Panc1 (cell line): ENCODE results near the gene CBARP.

ENCODE experiments used
- POLR2AphosphoS5 ChIP-seq: IDR thresholded peaks from 2 replicates; pipeline ENCODE4 v1.6.1; 2012; ENCODE audit warnings: mild to moderate bottlenecking, low read depth, low read length, moderate library complexity
- SIN3A ChIP-seq: IDR thresholded peaks from 2 replicates; pipeline ENCODE4 v1.6.1; 2012; ENCODE audit warnings: low read depth, mild to moderate bottlenecking, low read length, moderate library complexity, borderline replicate concordance; ENCODE audit not compliant: insufficient read depth
- TCF7L2 ChIP-seq: IDR thresholded peaks from 2 replicates; pipeline ENCODE4 v1.6.1; 2011; ENCODE audit warnings: mild to moderate bottlenecking, low read depth, low read length, inconsistent platforms
- TF ChIP-seq, protein P1 (sequence below): fragments of 450-650 bp; IDR thresholded peaks from 2 replicates; pipeline ENCODE4 v1.5.1; 2017; ENCODE audit warnings: mild to moderate bottlenecking
- TF ChIP-seq, protein P2 (sequence below), 2 experiments: IDR thresholded peaks; 2 replicates each; pipeline ENCODE4 v1.6.1; 2011 to 2012; ENCODE audit warnings: low read depth in 2 of 2, control low read depth in 1 of 2, low read length in 1 of 2, mild to moderate bottlenecking in 1 of 2, moderate library complexity in 1 of 2; ENCODE audit not compliant: insufficient read depth in 1 of 2

DNA sequence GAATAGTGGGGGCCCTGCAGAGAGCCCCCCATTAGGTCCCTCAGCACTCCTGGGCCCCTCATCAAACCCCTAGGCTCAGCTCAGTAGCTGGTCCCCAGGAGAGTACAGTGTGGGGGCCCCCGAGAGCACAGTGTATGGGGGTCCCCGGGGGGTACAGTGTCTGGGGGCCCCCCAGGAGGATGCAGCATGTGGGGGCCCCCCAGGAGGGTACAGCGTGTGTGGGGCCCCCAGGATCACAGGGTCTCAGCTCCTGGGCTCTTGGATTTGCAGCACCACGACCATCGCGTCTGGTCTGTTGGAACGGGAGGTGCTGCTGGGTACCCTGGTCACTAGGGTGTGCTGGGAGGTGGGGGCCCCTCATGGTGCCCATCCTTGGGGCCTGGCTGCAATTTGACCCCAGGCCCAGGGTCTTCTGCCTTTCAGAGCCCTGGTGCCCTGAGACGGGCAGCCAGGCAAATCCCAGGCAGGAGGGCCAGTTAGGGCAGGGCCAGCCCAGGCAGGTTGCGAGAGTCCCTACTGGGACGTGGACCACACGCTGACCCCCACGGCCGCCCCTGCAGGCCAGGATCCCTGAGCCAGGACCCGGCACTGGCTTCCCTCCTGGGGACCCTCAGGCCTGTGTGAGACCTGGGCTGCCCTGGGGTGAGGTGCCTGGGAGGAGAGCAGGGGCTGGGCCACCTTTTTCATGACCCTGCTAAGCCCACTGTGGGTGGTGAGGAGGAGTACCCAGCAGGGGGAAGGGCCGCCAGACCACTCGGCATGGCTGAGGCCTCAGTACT is 13.6 kb downstream of the CBARP start:
- TF ChIP-seq, protein P1, sequence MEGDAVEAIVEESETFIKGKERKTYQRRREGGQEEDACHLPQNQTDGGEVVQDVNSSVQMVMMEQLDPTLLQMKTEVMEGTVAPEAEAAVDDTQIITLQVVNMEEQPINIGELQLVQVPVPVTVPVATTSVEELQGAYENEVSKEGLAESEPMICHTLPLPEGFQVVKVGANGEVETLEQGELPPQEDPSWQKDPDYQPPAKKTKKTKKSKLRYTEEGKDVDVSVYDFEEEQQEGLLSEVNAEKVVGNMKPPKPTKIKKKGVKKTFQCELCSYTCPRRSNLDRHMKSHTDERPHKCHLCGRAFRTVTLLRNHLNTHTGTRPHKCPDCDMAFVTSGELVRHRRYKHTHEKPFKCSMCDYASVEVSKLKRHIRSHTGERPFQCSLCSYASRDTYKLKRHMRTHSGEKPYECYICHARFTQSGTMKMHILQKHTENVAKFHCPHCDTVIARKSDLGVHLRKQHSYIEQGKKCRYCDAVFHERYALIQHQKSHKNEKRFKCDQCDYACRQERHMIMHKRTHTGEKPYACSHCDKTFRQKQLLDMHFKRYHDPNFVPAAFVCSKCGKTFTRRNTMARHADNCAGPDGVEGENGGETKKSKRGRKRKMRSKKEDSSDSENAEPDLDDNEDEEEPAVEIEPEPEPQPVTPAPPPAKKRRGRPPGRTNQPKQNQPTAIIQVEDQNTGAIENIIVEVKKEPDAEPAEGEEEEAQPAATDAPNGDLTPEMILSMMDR = no peak
- TF ChIP-seq POLR2AphosphoS5 (no peak), SIN3A (no peak), TCF7L2 (no peak)
- TF ChIP-seq, protein P2, sequence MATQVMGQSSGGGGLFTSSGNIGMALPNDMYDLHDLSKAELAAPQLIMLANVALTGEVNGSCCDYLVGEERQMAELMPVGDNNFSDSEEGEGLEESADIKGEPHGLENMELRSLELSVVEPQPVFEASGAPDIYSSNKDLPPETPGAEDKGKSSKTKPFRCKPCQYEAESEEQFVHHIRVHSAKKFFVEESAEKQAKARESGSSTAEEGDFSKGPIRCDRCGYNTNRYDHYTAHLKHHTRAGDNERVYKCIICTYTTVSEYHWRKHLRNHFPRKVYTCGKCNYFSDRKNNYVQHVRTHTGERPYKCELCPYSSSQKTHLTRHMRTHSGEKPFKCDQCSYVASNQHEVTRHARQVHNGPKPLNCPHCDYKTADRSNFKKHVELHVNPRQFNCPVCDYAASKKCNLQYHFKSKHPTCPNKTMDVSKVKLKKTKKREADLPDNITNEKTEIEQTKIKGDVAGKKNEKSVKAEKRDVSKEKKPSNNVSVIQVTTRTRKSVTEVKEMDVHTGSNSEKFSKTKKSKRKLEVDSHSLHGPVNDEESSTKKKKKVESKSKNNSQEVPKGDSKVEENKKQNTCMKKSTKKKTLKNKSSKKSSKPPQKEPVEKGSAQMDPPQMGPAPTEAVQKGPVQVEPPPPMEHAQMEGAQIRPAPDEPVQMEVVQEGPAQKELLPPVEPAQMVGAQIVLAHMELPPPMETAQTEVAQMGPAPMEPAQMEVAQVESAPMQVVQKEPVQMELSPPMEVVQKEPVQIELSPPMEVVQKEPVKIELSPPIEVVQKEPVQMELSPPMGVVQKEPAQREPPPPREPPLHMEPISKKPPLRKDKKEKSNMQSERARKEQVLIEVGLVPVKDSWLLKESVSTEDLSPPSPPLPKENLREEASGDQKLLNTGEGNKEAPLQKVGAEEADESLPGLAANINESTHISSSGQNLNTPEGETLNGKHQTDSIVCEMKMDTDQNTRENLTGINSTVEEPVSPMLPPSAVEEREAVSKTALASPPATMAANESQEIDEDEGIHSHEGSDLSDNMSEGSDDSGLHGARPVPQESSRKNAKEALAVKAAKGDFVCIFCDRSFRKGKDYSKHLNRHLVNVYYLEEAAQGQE (IDR thresholded peaks at IDR 0.05; ENCODE audit: insufficient read depth in 1 of 2, low read depth in 2 of 2, low read length in 1 of 2) = no peak
